IMR-90 (cell line): ENCODE results near the gene GPC6. TPM values are rescaled to one million over a fixed set of nuclear protein-coding genes. Genes with fewer than 3 reads are reported as not detected.
A peak's percentile ranks its signal among the peaks of the same experiment; 100 is the strongest.

Experiments
- ATAC-seq: fragments of 200-7000 bp; cut with Tn5 transposase; 2 replicates; pipeline ENCODE4 v1.9.1; 2020; ENCODE audit warnings: low read depth, mild to moderate bottlenecking, moderate library complexity
- BruUV-seq: library from RNA; stranded (reverse); fragments of 400-500 nt; replicated peaks from 2 replicates; lab custom pipeline; 2021; lab: Mats Ljungman, UMichigan
- CTCF ChIA-PET: fragments of 300-600 bp; formaldehyde crosslinking; extraction: SDS; loops from one replicate; lab custom pipeline; 2021; ENCODE audit warnings: antibody characterized with exemption; lab: Yijun Ruan, JAX
- POLR2A ChIA-PET: fragments of 300-600 bp; sonication (Branson Sonifier 250); formaldehyde crosslinking; loops from one replicate; lab custom pipeline; 2022; ENCODE audit warnings: antibody characterized with exemption; ENCODE audit not compliant: unreplicated experiment; lab: Charles Lee
- DNase-seq: peaks from one replicate; pipeline ENCODE4 v3.0.0; 2013
- H2AFZ ChIP-seq: replicated peaks from 2 replicates; pipeline ENCODE3; 2013; ENCODE audit warnings: low read length, mild to moderate bottlenecking; ENCODE audit not compliant: poor library complexity
- H2AK5ac ChIP-seq: 2 replicates; pipeline ENCODE4 v1.6.1; 2013; ENCODE audit warnings: low read depth, low read length, inconsistent platforms
- H2AK9ac ChIP-seq: replicated peaks from 2 replicates; pipeline ENCODE3; 2013; ENCODE audit warnings: mild to moderate bottlenecking, low read depth, low read length, moderate library complexity; ENCODE audit not compliant: poor library complexity
- H2BK120ac ChIP-seq: 2 replicates; pipeline ENCODE4 v1.6.1; 2013; ENCODE audit warnings: low read depth, low read length, inconsistent platforms
- H2BK15ac ChIP-seq: 3 replicates; pipeline ENCODE4 v1.6.1; 2013; ENCODE audit warnings: low read depth, low read length, inconsistent platforms
- H2BK20ac ChIP-seq: 2 replicates; pipeline ENCODE4 v1.6.1; 2013; ENCODE audit warnings: low read depth, mild to moderate bottlenecking, inconsistent platforms, low read length, moderate library complexity
- H2BK5ac ChIP-seq: 2 replicates; pipeline ENCODE4 v1.6.1; 2013; ENCODE audit warnings: mild to moderate bottlenecking, low read depth, low read length, inconsistent platforms; ENCODE audit not compliant: poor library complexity, severe bottlenecking
- H3K14ac ChIP-seq: replicated peaks from 2 replicates; pipeline ENCODE4 v1.6.1; 2013; ENCODE audit warnings: low read depth, low read length, inconsistent platforms
- H3K18ac ChIP-seq: 2 replicates; pipeline ENCODE4 v1.6.1; 2013; ENCODE audit warnings: low read depth, low read length, control low read depth
- H3K23ac ChIP-seq: 2 replicates; pipeline ENCODE4 v1.6.1; 2013; ENCODE audit warnings: low read depth, low read length, inconsistent platforms
- H3K27ac ChIP-seq: 2 replicates; pipeline ENCODE4 v1.5.1; 2013; ENCODE audit warnings: mild to moderate bottlenecking, control low read depth, low read length; ENCODE audit not compliant: insufficient read depth
- H3K27me3 ChIP-seq: 2 replicates; pipeline ENCODE4 v1.6.1; 2013; ENCODE audit warnings: low read length; ENCODE audit not compliant: control insufficient read depth, insufficient read depth
- H3K36me3 ChIP-seq: 2 replicates; pipeline ENCODE4 v1.6.1; 2013; ENCODE audit warnings: low read length, mixed read lengths; ENCODE audit not compliant: control insufficient read depth, insufficient read depth
- H3K4ac ChIP-seq: 2 replicates; pipeline ENCODE4 v1.6.1; 2013; ENCODE audit warnings: low read depth, low read length, inconsistent platforms
- H3K4me1 ChIP-seq: 2 replicates; pipeline ENCODE4 v1.6.1; 2013; ENCODE audit warnings: low read length, mixed read lengths; ENCODE audit not compliant: control insufficient read depth, insufficient read depth
- H3K4me2 ChIP-seq: 2 replicates; pipeline ENCODE4 v1.6.1; 2013; ENCODE audit warnings: low read depth, mild to moderate bottlenecking, control low read depth, low read length, moderate library complexity
- H3K4me3 ChIP-seq: 2 replicates; pipeline ENCODE4 v1.5.1; 2013; ENCODE audit warnings: low read depth, mild to moderate bottlenecking, control low read depth, low read length, moderate library complexity; ENCODE audit not compliant: insufficient read depth
- H3K56ac ChIP-seq: 2 replicates; pipeline ENCODE4 v1.6.1; 2013; ENCODE audit warnings: low read length, inconsistent platforms; ENCODE audit not compliant: insufficient read depth; ENCODE audit errors: extremely low read depth
- H3K79me1 ChIP-seq, 2 experiments: 2 replicates each; pipeline ENCODE4 v1.6.1; 2013; ENCODE audit warnings: low read length in 2 of 2, inconsistent platforms in 1 of 2, low read depth in 1 of 2
- H3K9ac ChIP-seq: 2 replicates; pipeline ENCODE4 v1.6.1; 2013; ENCODE audit warnings: low read depth, low read length, control low read depth
- H3K9me1 ChIP-seq: 2 replicates; pipeline ENCODE4 v1.6.1; 2013; ENCODE audit warnings: low read length, inconsistent platforms; ENCODE audit not compliant: insufficient read depth
- H3K9me3 ChIP-seq: 2 replicates; pipeline ENCODE4 v1.6.1; 2013; ENCODE audit warnings: low read length; ENCODE audit not compliant: control insufficient read depth, insufficient read depth
- H4K20me1 ChIP-seq: 2 replicates; pipeline ENCODE4 v1.6.1; 2013; ENCODE audit warnings: low read length, inconsistent platforms; ENCODE audit not compliant: insufficient read depth
- H4K5ac ChIP-seq: 2 replicates; pipeline ENCODE4 v1.6.1; 2013; ENCODE audit warnings: mild to moderate bottlenecking, low read depth, low read length, control low read depth
- H4K8ac ChIP-seq, 2 experiments: 2 replicates each; pipeline ENCODE4 v1.6.1; 2013; ENCODE audit warnings: low read depth in 2 of 2, low read length in 2 of 2, control low read depth in 1 of 2, inconsistent platforms in 1 of 2
- H4K91ac ChIP-seq: 2 replicates; pipeline ENCODE4 v1.6.1; 2013; ENCODE audit warnings: low read depth, low read length, inconsistent platforms; ENCODE audit not compliant: insufficient read depth
- BHLHE40 ChIP-seq: fragments of 150-350 bp; IDR thresholded peaks from 2 replicates; pipeline ENCODE4 v1.6.1; 2016; ENCODE audit warnings: mild to moderate bottlenecking, low read depth, low read length
- CEBPB ChIP-seq: IDR thresholded peaks from 2 replicates; pipeline ENCODE4 v1.6.1; 2012; ENCODE audit warnings: low read depth, low read length, improper control_type of control experiment
- CHD1 ChIP-seq: IDR thresholded peaks from 2 replicates; pipeline ENCODE4 v1.6.1; 2012; ENCODE audit warnings: low read depth, low read length, improper control_type of control experiment
- FOS ChIP-seq: fragments of 150-350 bp; IDR thresholded peaks from 2 replicates; pipeline ENCODE4 v1.6.1; 2016; ENCODE audit warnings: low read depth, low read length
- MAFK ChIP-seq: IDR thresholded peaks from 2 replicates; pipeline ENCODE4 v1.6.1; 2012; ENCODE audit warnings: low read depth, low read length, improper control_type of control experiment
- MAZ ChIP-seq: IDR thresholded peaks from 2 replicates; pipeline ENCODE4 v1.6.1; 2012; ENCODE audit warnings: low read depth, mild to moderate bottlenecking, low read length, improper control_type of control experiment, moderate library complexity, borderline replicate concordance
- MXI1 ChIP-seq: IDR thresholded peaks from 2 replicates; pipeline ENCODE4 v1.6.1; 2012; ENCODE audit warnings: low read depth, mild to moderate bottlenecking, low read length, moderate library complexity, borderline replicate concordance
- NFE2L2 ChIP-seq: fragments of 150-350 bp; IDR thresholded peaks from 2 replicates; pipeline ENCODE4 v1.6.1; 2016; ENCODE audit warnings: low read depth, mild to moderate bottlenecking, low read length
- POLR2A ChIP-seq: IDR thresholded peaks from 2 replicates; pipeline ENCODE4 v1.6.1; 2012; ENCODE audit warnings: mild to moderate bottlenecking, low read depth, low read length
- RAD21 ChIP-seq: IDR thresholded peaks from 2 replicates; pipeline ENCODE4 v1.6.1; 2012; ENCODE audit warnings: low read length, improper control_type of control experiment
- RCOR1 ChIP-seq: IDR thresholded peaks from 2 replicates; pipeline ENCODE4 v1.6.1; 2012; ENCODE audit warnings: mild to moderate bottlenecking, low read length, improper control_type of control experiment; ENCODE audit not compliant: insufficient replicate concordance
- RFX5 ChIP-seq: IDR thresholded peaks from 2 replicates; pipeline ENCODE4 v1.8.0; 2012; ENCODE audit warnings: low read depth, mild to moderate bottlenecking, low read length, moderate library complexity
- SMC3 ChIP-seq: fragments of 150-350 bp; IDR thresholded peaks from 2 replicates; pipeline ENCODE4 v1.6.1; 2016; ENCODE audit warnings: low read depth, mild to moderate bottlenecking, antibody characterized with exemption, low read length, moderate library complexity
- WGBS, 2 experiments: methylation state at CpG; one replicate each; pipeline versions ENCODE4 v1.1.5 to v1.1.7; 2013; ENCODE audit warnings: missing lambda C conversion rate in 2 of 2; ENCODE audit not compliant: insufficient read length in 1 of 2; ENCODE audit errors: extremely low coverage in 2 of 2; 5-methylcytosine and 5-hydroxymethylcytosine counted together
- dilution Hi-C: fragments of 300-500 bp; cut with HindIII; formaldehyde crosslinking; loops from one replicate; pipeline ENCODE4 v1.14.3; 2018; ENCODE audit warnings: low sequenced_read_pairs; ENCODE audit not compliant: unreplicated experiment
- in situ Hi-C: fragments of 300-500 bp; cut with MboI; formaldehyde crosslinking; loops from 3 replicates; pipeline ENCODE4 v1.14.3; 2019; ENCODE audit warnings: low sequenced_read_pairs, inconsistent platforms, mixed read lengths
- intact Hi-C: fragments of 100-400 bp; cut with micrococcal nuclease; formaldehyde crosslinking; loops from 2 replicates; pipeline ENCODE4 v1.10.0; 2022
- polyA plus RNA-seq, 3 experiments: library from polyadenylated mRNA; depleted of rRNA; stranded (reverse); fragments of >200 nt; gene quantifications; 2 replicates each; pipeline ENCODE4 v1.2.3, GENCODE V29; 2012; ENCODE audit warnings: low replicate concordance in 1 of 3
- total RNA-seq: library from RNA; depleted of rRNA; stranded (reverse); fragments of >200 nt; gene quantifications from 2 replicates; pipeline ENCODE4 v1.2.3, GENCODE V29; 2012
- TF ChIP-seq, protein P1 (sequence below): conservative IDR thresholded peaks from 2 replicates; pipeline ENCODE4 v1.5.1; 2012; ENCODE audit warnings: mild to moderate bottlenecking, low read depth, low read length, improper control_type of control experiment
- TF ChIP-seq, protein P2 (sequence below): fragments of 150-350 bp; IDR thresholded peaks from 2 replicates; pipeline ENCODE4 v1.6.1; 2016; ENCODE audit warnings: low read depth, mild to moderate bottlenecking, low read length, moderate library complexity, borderline replicate concordance
- TF ChIP-seq, protein P3 (sequence below): fragments of 150-350 bp; IDR thresholded peaks from 2 replicates; pipeline ENCODE4 v1.6.1; 2017; ENCODE audit warnings: mild to moderate bottlenecking, antibody characterized with exemption, low read length, low read depth

GPC6 gene
- total and polyA plus RNA-seq, 2 of the 4 experiments (the other 2 are of a cell fraction), result 14.9 to 39.4 TPM

DNA sequence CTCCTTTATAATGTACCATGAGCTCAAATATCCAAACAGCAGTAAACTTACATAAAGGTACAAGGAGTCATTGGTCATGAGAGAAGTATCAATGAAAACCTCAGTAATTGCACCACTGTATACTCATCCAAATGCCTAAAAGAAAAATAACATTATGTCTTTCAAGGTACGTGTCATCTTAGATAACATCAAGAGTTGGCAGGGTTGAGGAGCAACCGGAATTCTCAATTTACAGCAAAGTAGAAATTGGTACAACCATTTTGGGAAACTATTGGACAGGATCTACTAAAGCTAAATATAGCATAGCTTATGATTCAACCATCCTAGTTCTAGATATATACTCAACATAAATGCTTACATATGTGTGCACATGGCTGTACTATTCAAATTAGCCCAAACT is 502.8 kb downstream of the GPC6 start:
- no peak overlapping the region for H2BK120ac ChIP-seq
- in situ Hi-C loops (no loop called here), intact Hi-C loops (no loop called here), dilution Hi-C loops (no loop called here)
- TF ChIP-seq CHD1 (no peak), RAD21 (no peak), MAZ (no peak), RCOR1 (no peak), POLR2A (no peak), FOS (no peak), RFX5 (no peak), BHLHE40 (no peak), CEBPB (no peak), MXI1 (no peak), MAFK (no peak), SMC3 (no peak), NFE2L2 (no peak)
- TF ChIP-seq, protein P1, sequence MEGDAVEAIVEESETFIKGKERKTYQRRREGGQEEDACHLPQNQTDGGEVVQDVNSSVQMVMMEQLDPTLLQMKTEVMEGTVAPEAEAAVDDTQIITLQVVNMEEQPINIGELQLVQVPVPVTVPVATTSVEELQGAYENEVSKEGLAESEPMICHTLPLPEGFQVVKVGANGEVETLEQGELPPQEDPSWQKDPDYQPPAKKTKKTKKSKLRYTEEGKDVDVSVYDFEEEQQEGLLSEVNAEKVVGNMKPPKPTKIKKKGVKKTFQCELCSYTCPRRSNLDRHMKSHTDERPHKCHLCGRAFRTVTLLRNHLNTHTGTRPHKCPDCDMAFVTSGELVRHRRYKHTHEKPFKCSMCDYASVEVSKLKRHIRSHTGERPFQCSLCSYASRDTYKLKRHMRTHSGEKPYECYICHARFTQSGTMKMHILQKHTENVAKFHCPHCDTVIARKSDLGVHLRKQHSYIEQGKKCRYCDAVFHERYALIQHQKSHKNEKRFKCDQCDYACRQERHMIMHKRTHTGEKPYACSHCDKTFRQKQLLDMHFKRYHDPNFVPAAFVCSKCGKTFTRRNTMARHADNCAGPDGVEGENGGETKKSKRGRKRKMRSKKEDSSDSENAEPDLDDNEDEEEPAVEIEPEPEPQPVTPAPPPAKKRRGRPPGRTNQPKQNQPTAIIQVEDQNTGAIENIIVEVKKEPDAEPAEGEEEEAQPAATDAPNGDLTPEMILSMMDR, result no peak
- TF ChIP-seq, protein P2, sequence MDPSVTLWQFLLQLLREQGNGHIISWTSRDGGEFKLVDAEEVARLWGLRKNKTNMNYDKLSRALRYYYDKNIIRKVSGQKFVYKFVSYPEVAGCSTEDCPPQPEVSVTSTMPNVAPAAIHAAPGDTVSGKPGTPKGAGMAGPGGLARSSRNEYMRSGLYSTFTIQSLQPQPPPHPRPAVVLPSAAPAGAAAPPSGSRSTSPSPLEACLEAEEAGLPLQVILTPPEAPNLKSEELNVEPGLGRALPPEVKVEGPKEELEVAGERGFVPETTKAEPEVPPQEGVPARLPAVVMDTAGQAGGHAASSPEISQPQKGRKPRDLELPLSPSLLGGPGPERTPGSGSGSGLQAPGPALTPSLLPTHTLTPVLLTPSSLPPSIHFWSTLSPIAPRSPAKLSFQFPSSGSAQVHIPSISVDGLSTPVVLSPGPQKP, result no peak
- TF ChIP-seq, protein P3, sequence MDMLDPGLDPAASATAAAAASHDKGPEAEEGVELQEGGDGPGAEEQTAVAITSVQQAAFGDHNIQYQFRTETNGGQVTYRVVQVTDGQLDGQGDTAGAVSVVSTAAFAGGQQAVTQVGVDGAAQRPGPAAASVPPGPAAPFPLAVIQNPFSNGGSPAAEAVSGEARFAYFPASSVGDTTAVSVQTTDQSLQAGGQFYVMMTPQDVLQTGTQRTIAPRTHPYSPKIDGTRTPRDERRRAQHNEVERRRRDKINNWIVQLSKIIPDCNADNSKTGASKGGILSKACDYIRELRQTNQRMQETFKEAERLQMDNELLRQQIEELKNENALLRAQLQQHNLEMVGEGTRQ, result no peak
- DNase-seq (no peak), ATAC-seq (no peak)
- H4K8ac ChIP-seq, result no peak overlapping the region
- no peak overlapping the region for H3K27ac ChIP-seq
- no peak overlapping the region for H3K4ac ChIP-seq
- H3K18ac ChIP-seq, result no peak overlapping the region
- POLR2A ChIA-PET, result no interaction called here
- peaks cover 8% of the 10 kb centered on the region for H3K9me1 ChIP-seq
- no peak overlapping the region for H2BK20ac ChIP-seq
- H2AK9ac ChIP-seq, result no peak overlapping the region
- H3K56ac ChIP-seq, result no peak overlapping the region
- peaks cover 0 to 3% of the 10 kb centered on the region in 2 experiments; a peak in 2 of 4 replicates for H3K79me1 ChIP-seq
- H4K20me1 ChIP-seq, result no peaks in the 10 kb centered on the region
- no TSS peak for BruUV-seq
- no peak overlapping the region for H4K5ac ChIP-seq
- 0 out of 2 replicates have a peak overlapping the region, but pooled peaks have one; percentile 3 for H3K14ac ChIP-seq
- H2BK15ac ChIP-seq, result no peak overlapping the region
- no peak overlapping the region for H4K91ac ChIP-seq
- no peak overlapping the region for H3K9ac ChIP-seq
- H2AFZ ChIP-seq, result no peak overlapping the region
- H2BK5ac ChIP-seq, result no peak overlapping the region
- no CpG with 5 or more reads among the region's 2 CpGs for WGBS, 2 experiments
- no peak overlapping the region for H3K23ac ChIP-seq
- no peak overlapping the region for H3K4me2 ChIP-seq
- H3K36me3 ChIP-seq, result no peaks in the 10 kb centered on the region
- no peaks in the 10 kb centered on the region for H3K9me3 ChIP-seq
- H3K4me3 ChIP-seq, result no peak overlapping the region
- CTCF ChIA-PET, result no interaction called here
- no peak overlapping the region for H2AK5ac ChIP-seq
- peaks cover 13% of the 10 kb centered on the region for H3K4me1 ChIP-seq
- H3K27me3 ChIP-seq, result no peaks in the 10 kb centered on the region
